Measurements from ENCODE around the gene ABHD15.

The ABHD15 gene

DNA sequence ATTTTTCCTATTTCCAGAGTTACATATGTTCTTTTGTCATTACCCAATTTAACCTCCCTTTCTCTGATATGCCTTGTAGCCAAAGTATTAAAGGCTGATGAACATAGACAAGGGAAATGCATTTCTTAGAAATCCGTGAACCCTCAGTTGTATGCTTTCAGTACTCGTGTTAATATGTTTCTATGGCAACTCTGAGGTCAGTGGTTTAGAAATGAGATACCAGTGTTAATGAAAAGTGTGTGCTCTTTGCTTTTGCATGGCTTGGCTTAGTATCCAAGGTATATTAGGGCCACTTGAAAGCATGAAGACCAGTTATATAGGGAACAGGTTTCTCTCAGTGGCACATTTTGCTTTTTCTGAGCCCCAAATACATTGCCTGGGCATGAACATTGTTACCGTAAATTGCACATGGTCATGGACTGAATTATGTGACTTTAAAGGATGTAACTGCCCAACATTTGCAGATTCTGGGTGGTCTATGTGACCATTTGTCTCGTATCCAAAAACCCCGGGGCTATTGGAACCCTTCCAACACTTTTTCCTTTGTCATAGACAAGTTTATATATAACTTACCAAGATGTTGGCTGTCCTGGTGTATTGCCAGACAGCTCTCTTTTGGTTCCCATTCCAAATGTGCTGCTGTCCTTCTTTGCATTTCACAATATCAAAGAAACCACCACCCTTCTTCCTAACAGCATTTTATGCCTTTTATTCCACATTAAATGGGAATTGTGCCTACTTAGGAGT, 17.5 kb downstream of the ABHD15 start:
- peak; percentile 12 for DNase-seq (ENCODE audit: low read depth)
- H3K4me3 ChIP-seq (ENCODE audit: control insufficient read depth, low read depth, low read length) = no peak overlapping the region
- TF ChIP-seq, protein P1, sequence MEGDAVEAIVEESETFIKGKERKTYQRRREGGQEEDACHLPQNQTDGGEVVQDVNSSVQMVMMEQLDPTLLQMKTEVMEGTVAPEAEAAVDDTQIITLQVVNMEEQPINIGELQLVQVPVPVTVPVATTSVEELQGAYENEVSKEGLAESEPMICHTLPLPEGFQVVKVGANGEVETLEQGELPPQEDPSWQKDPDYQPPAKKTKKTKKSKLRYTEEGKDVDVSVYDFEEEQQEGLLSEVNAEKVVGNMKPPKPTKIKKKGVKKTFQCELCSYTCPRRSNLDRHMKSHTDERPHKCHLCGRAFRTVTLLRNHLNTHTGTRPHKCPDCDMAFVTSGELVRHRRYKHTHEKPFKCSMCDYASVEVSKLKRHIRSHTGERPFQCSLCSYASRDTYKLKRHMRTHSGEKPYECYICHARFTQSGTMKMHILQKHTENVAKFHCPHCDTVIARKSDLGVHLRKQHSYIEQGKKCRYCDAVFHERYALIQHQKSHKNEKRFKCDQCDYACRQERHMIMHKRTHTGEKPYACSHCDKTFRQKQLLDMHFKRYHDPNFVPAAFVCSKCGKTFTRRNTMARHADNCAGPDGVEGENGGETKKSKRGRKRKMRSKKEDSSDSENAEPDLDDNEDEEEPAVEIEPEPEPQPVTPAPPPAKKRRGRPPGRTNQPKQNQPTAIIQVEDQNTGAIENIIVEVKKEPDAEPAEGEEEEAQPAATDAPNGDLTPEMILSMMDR (conservative IDR thresholded peaks at IDR 0.05; ENCODE audit: control insufficient read depth, insufficient read depth, low read depth, low read length) = no peak

DNA sequence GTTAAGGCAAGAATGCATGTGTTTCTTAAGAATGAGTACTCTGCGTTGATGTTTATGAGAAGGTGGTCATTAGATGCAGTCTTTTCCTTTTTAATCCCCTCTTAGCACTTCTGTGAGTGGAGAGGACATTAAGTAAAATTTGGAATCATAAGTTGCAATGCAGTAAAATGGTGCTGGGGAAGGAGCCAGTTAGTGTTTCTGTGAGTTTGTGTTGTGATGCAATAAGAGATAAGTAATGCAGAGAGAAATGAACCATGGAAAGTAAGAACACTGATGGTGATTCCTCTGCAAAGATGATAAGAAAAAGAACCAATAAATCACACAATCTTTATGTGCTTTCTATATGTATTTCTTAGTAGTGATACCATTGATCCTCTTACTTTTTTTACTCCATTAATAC, 20.0 kb downstream of the ABHD15 start:
- DNase-seq (ENCODE audit: low read depth) = no peak
- TF ChIP-seq, protein P1 (conservative IDR thresholded peaks at IDR 0.05; ENCODE audit: control insufficient read depth, insufficient read depth, low read depth, low read length) = no peak

DNA sequence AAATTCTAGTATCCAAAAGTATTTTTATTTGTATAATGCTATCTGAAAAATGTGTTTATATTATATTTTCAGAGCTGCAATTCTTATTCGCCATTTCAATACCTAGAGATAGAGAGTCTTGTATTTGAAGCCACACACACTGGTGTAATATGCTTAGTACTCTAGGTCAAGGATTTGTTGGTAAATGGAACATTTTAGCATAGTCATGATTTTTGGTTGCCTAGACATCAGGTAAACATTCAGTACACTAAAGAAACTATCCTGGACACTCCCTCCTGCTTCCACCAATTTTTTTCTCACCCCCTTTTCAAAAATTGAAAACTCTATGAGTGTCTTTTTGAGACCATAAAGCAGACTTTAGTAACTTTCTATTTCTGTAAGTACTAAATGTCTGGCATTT, 20.8 kb downstream of the ABHD15 start:
- TF ChIP-seq, protein P1 (conservative IDR thresholded peaks at IDR 0.05; ENCODE audit: control insufficient read depth, insufficient read depth, low read depth, low read length) = no peak
- no peak for DNase-seq (ENCODE audit: low read depth)

More for the DNA sequence above, 20.0 kb downstream of the ABHD15 start:
- H3K4me3 ChIP-seq (ENCODE audit: control insufficient read depth, low read depth, low read length) = no peak overlapping the region

DNA sequence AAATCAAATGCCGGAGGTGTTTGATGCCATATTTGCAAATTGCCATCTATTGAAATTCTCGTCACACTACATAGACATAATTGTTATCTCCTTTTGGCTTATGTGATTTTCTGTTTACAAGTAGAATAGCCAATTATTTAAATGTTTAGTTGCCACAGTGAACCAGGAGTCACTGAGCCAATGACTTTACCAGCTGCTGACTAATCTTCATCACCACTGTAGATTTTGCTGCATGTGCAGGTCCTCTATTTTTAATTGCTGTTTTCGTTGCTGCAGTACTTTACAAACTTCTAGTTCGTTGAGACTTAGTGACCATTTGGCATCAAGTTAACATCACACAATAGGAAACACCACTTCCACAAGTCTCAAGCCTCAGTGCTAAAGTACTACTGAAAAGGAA, 22.8 kb downstream of the ABHD15 start:
- H3K4me3 ChIP-seq (ENCODE audit: control insufficient read depth, low read depth, low read length) = no peak overlapping the region
- no peak for DNase-seq (ENCODE audit: low read depth)
- TF ChIP-seq, protein P1 (conservative IDR thresholded peaks at IDR 0.05; ENCODE audit: control insufficient read depth, insufficient read depth, low read depth, low read length) = no peak

More for the DNA sequence above, 20.8 kb downstream of the ABHD15 start:
- no peak overlapping the region for H3K4me3 ChIP-seq (ENCODE audit: control insufficient read depth, low read depth, low read length)

DNA sequence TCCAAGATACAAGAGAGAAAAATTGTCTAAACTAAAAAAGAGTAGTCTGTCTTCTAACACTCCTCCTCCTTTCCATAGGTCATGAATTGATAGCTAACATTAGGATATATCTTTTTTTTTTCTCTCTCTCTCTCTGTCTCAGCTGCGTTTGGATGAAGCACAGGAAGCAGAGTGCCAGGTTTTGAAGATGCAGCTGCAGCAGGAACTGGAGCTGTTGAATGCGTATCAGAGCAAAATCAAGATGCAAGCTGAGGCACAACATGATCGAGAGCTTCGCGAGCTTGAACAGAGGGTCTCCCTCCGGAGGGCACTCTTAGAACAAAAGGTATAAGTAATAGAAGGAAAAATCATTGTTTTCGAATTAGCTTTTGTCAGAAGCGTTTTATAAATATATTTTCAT, 32.9 kb downstream of the ABHD15 start:
- TF ChIP-seq, protein P1 (conservative IDR thresholded peaks at IDR 0.05; ENCODE audit: control insufficient read depth, insufficient read depth, low read depth, low read length) = no peak
- DNase-seq (ENCODE audit: low read depth) = no peak
- no peak overlapping the region for H3K4me3 ChIP-seq (ENCODE audit: control insufficient read depth, low read depth, low read length)

DNA sequence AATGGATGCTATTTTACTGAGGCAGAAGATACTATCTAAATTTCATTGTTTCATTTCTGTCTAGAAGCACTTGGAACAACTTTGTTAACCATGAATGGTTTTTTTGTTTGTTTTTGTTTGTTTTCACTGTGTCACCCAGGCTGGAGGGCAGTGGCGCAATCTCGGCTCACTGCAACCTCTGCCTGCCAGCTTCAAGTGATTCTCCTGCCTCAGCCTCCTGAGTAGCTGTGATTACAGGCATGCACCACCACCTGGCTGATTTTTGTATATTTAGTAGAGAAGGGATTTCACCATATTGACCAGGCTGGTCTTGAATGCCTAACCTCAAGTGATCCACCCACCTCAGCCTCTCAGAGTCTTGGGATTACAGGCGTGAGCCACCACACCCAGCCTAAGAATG, 40.5 kb downstream of the ABHD15 start:
- DNase-seq (ENCODE audit: low read depth) = peak; percentile 3
- TF ChIP-seq, protein P1 (conservative IDR thresholded peaks at IDR 0.05; ENCODE audit: control insufficient read depth, insufficient read depth, low read depth, low read length) = no peak
- no peak overlapping the region for H3K4me3 ChIP-seq (ENCODE audit: control insufficient read depth, low read depth, low read length)
